ENCODE measurements around the gene CACNA2D3.

DNA sequence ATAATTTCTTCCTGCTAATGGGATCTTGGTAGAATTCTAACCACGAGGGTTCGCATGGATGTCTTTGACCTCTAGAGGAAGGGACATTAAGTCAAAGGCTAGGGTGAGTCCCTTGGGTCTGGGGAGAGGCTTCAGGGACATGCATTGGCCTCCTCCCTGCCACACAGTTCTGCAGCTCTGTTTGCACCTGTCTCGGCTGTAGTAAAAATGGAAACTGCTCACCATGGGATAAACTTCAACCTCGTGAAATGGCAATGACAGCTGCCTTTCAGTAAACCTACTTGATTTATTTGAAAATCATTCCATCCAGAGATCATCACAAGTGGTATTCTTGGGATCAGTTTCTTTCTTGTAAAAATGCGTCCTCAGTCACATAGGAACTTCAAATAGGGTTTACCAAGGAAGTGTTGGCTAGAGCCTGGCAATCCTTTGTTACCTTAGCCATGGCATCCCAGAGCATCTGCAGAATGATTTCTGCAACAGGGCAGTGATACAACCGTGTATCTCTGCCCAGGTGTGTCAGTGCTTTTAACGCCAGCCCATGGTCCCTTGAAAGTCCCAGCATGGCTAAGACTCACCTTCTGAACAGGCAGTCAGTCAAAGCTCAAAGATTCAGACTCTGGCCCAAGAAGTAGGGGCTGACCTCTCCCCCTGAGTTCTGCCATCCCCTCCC lies 819.5 kb downstream of the CACNA2D3 start:
- TF ChIP-seq, protein P1, sequence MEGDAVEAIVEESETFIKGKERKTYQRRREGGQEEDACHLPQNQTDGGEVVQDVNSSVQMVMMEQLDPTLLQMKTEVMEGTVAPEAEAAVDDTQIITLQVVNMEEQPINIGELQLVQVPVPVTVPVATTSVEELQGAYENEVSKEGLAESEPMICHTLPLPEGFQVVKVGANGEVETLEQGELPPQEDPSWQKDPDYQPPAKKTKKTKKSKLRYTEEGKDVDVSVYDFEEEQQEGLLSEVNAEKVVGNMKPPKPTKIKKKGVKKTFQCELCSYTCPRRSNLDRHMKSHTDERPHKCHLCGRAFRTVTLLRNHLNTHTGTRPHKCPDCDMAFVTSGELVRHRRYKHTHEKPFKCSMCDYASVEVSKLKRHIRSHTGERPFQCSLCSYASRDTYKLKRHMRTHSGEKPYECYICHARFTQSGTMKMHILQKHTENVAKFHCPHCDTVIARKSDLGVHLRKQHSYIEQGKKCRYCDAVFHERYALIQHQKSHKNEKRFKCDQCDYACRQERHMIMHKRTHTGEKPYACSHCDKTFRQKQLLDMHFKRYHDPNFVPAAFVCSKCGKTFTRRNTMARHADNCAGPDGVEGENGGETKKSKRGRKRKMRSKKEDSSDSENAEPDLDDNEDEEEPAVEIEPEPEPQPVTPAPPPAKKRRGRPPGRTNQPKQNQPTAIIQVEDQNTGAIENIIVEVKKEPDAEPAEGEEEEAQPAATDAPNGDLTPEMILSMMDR (IDR thresholded peaks at IDR 0.05): no peak
- no peak for TF ChIP-seq POLR2A (IDR thresholded peaks at IDR 0.05)

All from lower leg skin (tissue), 3 donors.